PFSK-1 (cell line): ENCODE results near the gene LDLRAD4.

Source experiments
- FOXP2 ChIP-seq: optimal IDR thresholded peaks from 2 replicates; pipeline ENCODE3; 2011; ENCODE audit warnings: borderline replicate concordance, control low read depth, inconsistent platforms; ENCODE audit not compliant: insufficient read depth; ENCODE audit errors: extremely low read length, extremely low read depth
- TAF1 ChIP-seq: IDR thresholded peaks from 2 replicates; pipeline ENCODE4 v1.6.1; 2012; ENCODE audit warnings: low read length, control low read depth, borderline replicate concordance; ENCODE audit not compliant: insufficient read depth
- TF ChIP-seq, protein P1 (sequence below), 2 experiments: IDR thresholded peaks; 2 replicates each; pipeline versions ENCODE4 v1.6.1 to v1.8.0; 2011 to 2012; ENCODE audit warnings: low read depth in 2 of 2, low read length in 2 of 2, control low read depth in 1 of 2, inconsistent platforms in 1 of 2, mild to moderate bottlenecking in 1 of 2, moderate library complexity in 1 of 2; ENCODE audit not compliant: insufficient read depth in 1 of 2

DNA sequence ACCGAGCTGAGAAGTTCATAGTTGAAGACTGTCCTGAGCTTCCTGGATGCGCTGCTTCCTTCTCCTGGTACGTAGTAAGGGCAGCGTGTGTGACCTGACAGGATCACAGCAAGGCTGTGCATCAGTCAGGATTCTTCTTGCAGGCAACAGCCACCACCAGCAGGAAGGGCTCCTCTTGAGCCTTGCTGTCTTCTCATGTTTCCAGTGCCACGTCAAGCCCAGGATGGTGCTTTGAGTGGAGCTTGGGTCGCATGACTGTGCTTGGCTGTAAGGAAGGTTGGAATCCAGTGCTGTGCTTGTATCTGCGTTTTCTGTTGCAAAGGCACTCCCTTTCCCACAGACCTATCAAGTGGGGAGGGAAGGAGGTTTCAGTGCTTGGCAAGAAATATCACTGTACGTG is 194.3 kb downstream of the LDLRAD4 start:
- TF ChIP-seq TAF1 (no peak), FOXP2 (no peak)
- TF ChIP-seq, protein P1, sequence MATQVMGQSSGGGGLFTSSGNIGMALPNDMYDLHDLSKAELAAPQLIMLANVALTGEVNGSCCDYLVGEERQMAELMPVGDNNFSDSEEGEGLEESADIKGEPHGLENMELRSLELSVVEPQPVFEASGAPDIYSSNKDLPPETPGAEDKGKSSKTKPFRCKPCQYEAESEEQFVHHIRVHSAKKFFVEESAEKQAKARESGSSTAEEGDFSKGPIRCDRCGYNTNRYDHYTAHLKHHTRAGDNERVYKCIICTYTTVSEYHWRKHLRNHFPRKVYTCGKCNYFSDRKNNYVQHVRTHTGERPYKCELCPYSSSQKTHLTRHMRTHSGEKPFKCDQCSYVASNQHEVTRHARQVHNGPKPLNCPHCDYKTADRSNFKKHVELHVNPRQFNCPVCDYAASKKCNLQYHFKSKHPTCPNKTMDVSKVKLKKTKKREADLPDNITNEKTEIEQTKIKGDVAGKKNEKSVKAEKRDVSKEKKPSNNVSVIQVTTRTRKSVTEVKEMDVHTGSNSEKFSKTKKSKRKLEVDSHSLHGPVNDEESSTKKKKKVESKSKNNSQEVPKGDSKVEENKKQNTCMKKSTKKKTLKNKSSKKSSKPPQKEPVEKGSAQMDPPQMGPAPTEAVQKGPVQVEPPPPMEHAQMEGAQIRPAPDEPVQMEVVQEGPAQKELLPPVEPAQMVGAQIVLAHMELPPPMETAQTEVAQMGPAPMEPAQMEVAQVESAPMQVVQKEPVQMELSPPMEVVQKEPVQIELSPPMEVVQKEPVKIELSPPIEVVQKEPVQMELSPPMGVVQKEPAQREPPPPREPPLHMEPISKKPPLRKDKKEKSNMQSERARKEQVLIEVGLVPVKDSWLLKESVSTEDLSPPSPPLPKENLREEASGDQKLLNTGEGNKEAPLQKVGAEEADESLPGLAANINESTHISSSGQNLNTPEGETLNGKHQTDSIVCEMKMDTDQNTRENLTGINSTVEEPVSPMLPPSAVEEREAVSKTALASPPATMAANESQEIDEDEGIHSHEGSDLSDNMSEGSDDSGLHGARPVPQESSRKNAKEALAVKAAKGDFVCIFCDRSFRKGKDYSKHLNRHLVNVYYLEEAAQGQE (IDR thresholded peaks at IDR 0.05; ENCODE audit: insufficient read depth in 1 of 2, low read depth in 2 of 2, low read length in 2 of 2), result no peak
